ENCODE measurements around the gene UROC1. TPM values are rescaled to one million over a fixed set of nuclear protein-coding genes. Genes with fewer than 3 reads are reported as not detected.
A peak's percentile ranks its signal among the peaks of the same experiment; 100 is the strongest.

Gene UROC1
- total and polyA plus RNA-seq, 2 of the 13 experiments (the other 11 are each of a cell fraction or from before 2014, with no cell fraction given) = 0.71 to 1.3 TPM

DNA sequence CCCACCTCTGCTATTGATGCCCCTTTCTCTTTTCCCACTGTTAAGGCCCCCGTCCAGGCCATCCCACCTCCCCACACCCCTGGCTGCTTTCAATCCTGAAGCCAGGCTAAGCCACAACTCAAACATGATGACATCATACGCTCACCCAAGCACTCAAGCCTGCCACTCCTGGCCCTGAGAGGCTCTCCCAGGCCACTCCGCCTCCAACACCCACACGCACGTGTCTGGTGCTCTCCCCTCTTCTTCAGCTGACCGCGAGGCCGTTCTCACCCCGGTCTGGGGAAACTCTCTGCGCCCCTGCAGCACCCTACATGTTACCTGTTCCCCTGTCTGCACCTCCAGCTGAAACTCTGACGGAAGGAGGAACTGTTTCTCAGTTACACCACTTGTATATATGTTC lies 48.1 kb downstream of the UROC1 start:
- Histone ChIP-seq H3K9me3 (ENCODE audit: low read length) (no peaks in the 10 kb centered on the region), H3K27ac (ENCODE audit: extremely low read length, insufficient read depth, low read length) (no peak overlapping the region), H3K4me1 (ENCODE audit: insufficient read depth, low read length) (peaks cover 78% of the 10 kb centered on the region), H2AFZ (ENCODE audit: low read length) (no peak overlapping the region), H3K27me3 (ENCODE audit: control insufficient read depth in 1 of 2, insufficient read depth in 2 of 2, low read length in 2 of 2) (no peaks in the 10 kb centered on the region; a peak in 1 of 5 replicates), H3K79me2 (ENCODE audit: insufficient read depth, low read length) (peaks cover 76% of the 10 kb centered on the region), H3K4me3 (replicated peaks in 1 of 3; ENCODE audit: insufficient read depth in 1 of 3, low read depth in 2 of 3, low read length in 3 of 3) (no peak overlapping the region), H3K4me2 (ENCODE audit: low read depth, low read length) (no peak overlapping the region), H3K9ac (ENCODE audit: insufficient read depth, low read depth, low read length) (no peak overlapping the region), H3K36me3 (replicated peaks in 1 of 2; ENCODE audit: control insufficient read depth in 1 of 2, insufficient read depth in 2 of 2, low read length in 2 of 2) (peaks cover 21 to 70% of the 10 kb centered on the region in 2 experiments), H4K20me1 (ENCODE audit: insufficient read depth, low read length) (peaks cover 36% of the 10 kb centered on the region)
- in situ Hi-C loops (cut with HindIII; ENCODE audit: extremely low pct_ligation_motif_present, low pct_unique_long_range_greater_than_20kb) (no loop called here), intact Hi-C loops (cut with micrococcal nuclease; ENCODE audit: unreplicated experiment) (no loop called here)
- no peak for ATAC-seq
- BruUV-seq (replicated peaks) = no TSS peak
- no peak for FAIRE-seq
- ChIA-PET POLR2A (interaction anchor here (1.1 kb wide), 1 partner anchor 13 kb away, joined by 3 read pairs; no protein-coding TSS in a partner anchor), CTCF (ENCODE audit: low intra/inter-chr PET ratio, low total read pairs) (no interaction called here)
- TF ChIP-seq, protein P1, sequence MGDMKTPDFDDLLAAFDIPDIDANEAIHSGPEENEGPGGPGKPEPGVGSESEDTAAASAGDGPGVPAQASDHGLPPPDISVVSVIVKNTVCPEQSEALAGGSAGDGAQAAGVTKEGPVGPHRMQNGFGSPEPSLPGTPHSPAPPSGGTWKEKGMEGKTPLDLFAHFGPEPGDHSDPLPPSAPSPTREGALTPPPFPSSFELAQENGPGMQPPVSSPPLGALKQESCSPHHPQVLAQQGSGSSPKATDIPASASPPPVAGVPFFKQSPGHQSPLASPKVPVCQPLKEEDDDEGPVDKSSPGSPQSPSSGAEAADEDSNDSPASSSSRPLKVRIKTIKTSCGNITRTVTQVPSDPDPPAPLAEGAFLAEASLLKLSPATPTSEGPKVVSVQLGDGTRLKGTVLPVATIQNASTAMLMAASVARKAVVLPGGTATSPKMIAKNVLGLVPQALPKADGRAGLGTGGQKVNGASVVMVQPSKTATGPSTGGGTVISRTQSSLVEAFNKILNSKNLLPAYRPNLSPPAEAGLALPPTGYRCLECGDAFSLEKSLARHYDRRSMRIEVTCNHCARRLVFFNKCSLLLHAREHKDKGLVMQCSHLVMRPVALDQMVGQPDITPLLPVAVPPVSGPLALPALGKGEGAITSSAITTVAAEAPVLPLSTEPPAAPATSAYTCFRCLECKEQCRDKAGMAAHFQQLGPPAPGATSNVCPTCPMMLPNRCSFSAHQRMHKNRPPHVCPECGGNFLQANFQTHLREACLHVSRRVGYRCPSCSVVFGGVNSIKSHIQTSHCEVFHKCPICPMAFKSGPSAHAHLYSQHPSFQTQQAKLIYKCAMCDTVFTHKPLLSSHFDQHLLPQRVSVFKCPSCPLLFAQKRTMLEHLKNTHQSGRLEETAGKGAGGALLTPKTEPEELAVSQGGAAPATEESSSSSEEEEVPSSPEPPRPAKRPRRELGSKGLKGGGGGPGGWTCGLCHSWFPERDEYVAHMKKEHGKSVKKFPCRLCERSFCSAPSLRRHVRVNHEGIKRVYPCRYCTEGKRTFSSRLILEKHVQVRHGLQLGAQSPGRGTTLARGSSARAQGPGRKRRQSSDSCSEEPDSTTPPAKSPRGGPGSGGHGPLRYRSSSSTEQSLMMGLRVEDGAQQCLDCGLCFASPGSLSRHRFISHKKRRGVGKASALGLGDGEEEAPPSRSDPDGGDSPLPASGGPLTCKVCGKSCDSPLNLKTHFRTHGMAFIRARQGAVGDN (CRISPR knock-in tag; IDR thresholded peaks at IDR 0.05) = peak; percentile 18; the same call in 1 of the 2 replicates
- TF ChIP-seq ATF7 (IDR thresholded peaks at IDR 0.05) = peak; percentile 91
- no peak for TF ChIP-seq ATF7 (CRISPR knock-in tag; IDR thresholded peaks at IDR 0.05)
- no peak for TF ChIP-seq NFYB (CRISPR knock-in tag; IDR thresholded peaks at IDR 0.05)
- WGBS (ENCODE audit: low lambda C conversion rate) = 96% methylated on average over 11 of the region's 11 CpGs
- DNase-seq (ENCODE audit: low spot score) = no peak
